Ishikawa (cell line): ENCODE data around the gene SEMA4C.

ENCODE experiments used
- CEBPB ChIP-seq: IDR thresholded peaks from 2 replicates; pipeline ENCODE4 v1.6.1; 2012
- CREB1 ChIP-seq: IDR thresholded peaks from 2 replicates; pipeline ENCODE4 v1.6.1; 2012; ENCODE audit warnings: low read depth
- EGR1 ChIP-seq: IDR thresholded peaks from 2 replicates; pipeline ENCODE4 v1.6.1; 2012
- EP300 ChIP-seq: IDR thresholded peaks from 2 replicates; pipeline ENCODE4 v1.6.1; 2012; ENCODE audit warnings: borderline replicate concordance
- FOXM1 ChIP-seq: IDR thresholded peaks from 2 replicates; pipeline ENCODE4 v1.6.1; 2012; ENCODE audit warnings: low read depth, borderline replicate concordance
- NFIC ChIP-seq: IDR thresholded peaks from 2 replicates; pipeline ENCODE4 v1.6.1; 2012
- RAD21 ChIP-seq: IDR thresholded peaks from 2 replicates; pipeline ENCODE4 v1.6.1; 2012; ENCODE audit warnings: low read depth
- TAF1 ChIP-seq: IDR thresholded peaks from 2 replicates; pipeline ENCODE4 v1.6.1; 2012; ENCODE audit warnings: low read depth, mild to moderate bottlenecking
- TCF12 ChIP-seq: IDR thresholded peaks from 2 replicates; pipeline ENCODE4 v1.6.1; 2012; ENCODE audit warnings: low read depth
- TEAD4 ChIP-seq: IDR thresholded peaks from 2 replicates; pipeline ENCODE4 v1.6.1; 2012
- YY1 ChIP-seq: IDR thresholded peaks from 2 replicates; pipeline ENCODE4 v1.6.1; 2012; ENCODE audit warnings: low read depth
- ZBTB7A ChIP-seq: IDR thresholded peaks from 2 replicates; pipeline ENCODE4 v1.6.1; 2012; ENCODE audit warnings: low read depth
- TF ChIP-seq, protein P1 (sequence below): IDR thresholded peaks from 2 replicates; pipeline ENCODE4 v1.6.1; 2012
- TF ChIP-seq, protein P2 (sequence below): IDR thresholded peaks from 2 replicates; pipeline ENCODE4 v1.6.1; 2012
- TF ChIP-seq, protein P3 (sequence below): IDR thresholded peaks from 2 replicates; pipeline ENCODE4 v1.6.1; 2012; ENCODE audit warnings: low read depth, mild to moderate bottlenecking

The SEMA4C gene

DNA sequence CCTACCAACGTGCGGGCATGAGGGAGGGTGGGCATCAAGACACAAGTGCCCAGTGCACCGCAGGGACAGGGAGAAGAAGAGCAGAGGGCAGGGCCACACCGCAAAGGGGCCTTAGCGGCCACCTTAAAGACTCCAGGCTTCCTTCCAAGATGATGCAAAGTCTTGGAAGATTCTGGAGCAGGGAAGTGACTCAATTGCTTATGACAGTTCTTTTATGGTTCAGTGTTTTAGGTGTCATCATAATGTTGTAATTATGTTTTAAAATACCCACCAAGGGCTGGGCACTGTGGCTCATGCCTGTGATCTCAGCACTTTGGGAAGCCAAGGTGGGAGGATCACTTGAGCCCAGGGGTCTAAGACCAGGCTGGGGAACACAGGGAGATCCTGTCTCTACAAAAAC is 44.5 kb upstream of the SEMA4C start:
- TF ChIP-seq EP300, result no peak
- TF ChIP-seq, protein P1, sequence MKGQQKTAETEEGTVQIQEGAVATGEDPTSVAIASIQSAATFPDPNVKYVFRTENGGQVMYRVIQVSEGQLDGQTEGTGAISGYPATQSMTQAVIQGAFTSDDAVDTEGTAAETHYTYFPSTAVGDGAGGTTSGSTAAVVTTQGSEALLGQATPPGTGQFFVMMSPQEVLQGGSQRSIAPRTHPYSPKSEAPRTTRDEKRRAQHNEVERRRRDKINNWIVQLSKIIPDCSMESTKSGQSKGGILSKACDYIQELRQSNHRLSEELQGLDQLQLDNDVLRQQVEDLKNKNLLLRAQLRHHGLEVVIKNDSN, result no peak
- TF ChIP-seq ZBTB7A, result no peak
- TF ChIP-seq RAD21, result no peak
- TF ChIP-seq NFIC, result no peak
- TF ChIP-seq TAF1, result no peak
- no peak for TF ChIP-seq YY1

DNA sequence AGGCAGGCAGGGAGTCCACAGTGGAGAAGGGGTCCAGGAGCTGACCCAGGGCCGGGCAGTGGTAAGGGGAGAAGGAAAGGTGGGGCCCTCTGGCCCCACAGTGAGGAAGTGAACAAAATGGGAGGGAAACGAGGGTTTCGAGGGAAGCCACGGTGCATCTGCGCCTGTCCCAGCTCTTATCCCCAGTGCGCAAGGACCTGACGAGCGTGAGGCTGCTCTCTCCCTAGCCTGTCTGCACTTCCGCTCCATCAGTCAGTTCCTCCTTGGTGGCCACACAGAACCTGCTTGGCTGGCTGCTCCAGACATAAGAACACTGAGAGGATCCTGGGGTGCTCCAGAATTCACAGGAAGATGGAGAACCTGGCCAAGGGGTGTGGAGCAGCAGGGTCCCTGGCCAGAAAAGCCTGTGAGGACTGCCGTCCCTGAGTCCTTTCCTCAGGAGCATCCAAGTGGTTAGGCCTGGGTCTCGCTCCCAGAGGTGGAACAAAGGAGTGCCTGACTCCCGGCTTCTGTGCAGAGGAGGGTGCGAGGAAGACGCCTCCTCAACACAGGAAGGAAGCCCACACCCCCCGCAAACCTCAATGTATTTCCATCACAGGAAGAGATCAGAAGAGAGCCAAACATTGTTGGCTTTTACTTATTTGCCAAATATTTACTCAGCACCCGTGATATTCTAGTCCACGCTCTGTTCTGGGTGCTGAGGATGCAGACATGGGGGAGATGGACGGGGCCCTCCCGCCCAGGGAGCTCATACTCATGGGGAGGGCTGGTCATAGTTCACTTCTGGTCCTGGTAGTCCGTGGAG is 43.7 kb upstream of the SEMA4C start:
- TF ChIP-seq RAD21, result no peak
- no peak for TF ChIP-seq EP300
- no peak for TF ChIP-seq CREB1
- no peak for TF ChIP-seq EGR1
- no peak for TF ChIP-seq TCF12
- no peak for TF ChIP-seq YY1

DNA sequence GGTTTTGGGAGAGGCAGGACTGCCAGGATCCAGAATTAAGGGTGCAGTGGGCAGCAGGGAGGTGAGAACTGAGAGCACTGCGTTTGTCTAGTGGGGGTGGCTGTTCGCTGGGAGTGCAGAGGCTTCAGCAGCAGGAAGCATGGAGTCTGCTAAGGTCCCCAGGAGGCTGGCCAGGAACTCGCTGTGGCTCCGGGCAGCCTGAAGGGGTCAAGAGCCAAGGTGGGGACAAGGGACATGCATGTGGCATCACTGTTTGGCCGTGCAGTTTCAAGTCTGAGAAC is 43.2 kb upstream of the SEMA4C start:
- TF ChIP-seq EGR1 (no peak), EP300 (no peak), TEAD4 (no peak), TAF1 (no peak), CREB1 (no peak), YY1 (no peak), NFIC (no peak), TCF12 (no peak), RAD21 (no peak), FOXM1 (no peak)
- TF ChIP-seq, protein P2, sequence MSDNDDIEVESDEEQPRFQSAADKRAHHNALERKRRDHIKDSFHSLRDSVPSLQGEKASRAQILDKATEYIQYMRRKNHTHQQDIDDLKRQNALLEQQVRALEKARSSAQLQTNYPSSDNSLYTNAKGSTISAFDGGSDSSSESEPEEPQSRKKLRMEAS, result no peak
- TF ChIP-seq, protein P3, sequence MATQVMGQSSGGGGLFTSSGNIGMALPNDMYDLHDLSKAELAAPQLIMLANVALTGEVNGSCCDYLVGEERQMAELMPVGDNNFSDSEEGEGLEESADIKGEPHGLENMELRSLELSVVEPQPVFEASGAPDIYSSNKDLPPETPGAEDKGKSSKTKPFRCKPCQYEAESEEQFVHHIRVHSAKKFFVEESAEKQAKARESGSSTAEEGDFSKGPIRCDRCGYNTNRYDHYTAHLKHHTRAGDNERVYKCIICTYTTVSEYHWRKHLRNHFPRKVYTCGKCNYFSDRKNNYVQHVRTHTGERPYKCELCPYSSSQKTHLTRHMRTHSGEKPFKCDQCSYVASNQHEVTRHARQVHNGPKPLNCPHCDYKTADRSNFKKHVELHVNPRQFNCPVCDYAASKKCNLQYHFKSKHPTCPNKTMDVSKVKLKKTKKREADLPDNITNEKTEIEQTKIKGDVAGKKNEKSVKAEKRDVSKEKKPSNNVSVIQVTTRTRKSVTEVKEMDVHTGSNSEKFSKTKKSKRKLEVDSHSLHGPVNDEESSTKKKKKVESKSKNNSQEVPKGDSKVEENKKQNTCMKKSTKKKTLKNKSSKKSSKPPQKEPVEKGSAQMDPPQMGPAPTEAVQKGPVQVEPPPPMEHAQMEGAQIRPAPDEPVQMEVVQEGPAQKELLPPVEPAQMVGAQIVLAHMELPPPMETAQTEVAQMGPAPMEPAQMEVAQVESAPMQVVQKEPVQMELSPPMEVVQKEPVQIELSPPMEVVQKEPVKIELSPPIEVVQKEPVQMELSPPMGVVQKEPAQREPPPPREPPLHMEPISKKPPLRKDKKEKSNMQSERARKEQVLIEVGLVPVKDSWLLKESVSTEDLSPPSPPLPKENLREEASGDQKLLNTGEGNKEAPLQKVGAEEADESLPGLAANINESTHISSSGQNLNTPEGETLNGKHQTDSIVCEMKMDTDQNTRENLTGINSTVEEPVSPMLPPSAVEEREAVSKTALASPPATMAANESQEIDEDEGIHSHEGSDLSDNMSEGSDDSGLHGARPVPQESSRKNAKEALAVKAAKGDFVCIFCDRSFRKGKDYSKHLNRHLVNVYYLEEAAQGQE, result no peak

DNA sequence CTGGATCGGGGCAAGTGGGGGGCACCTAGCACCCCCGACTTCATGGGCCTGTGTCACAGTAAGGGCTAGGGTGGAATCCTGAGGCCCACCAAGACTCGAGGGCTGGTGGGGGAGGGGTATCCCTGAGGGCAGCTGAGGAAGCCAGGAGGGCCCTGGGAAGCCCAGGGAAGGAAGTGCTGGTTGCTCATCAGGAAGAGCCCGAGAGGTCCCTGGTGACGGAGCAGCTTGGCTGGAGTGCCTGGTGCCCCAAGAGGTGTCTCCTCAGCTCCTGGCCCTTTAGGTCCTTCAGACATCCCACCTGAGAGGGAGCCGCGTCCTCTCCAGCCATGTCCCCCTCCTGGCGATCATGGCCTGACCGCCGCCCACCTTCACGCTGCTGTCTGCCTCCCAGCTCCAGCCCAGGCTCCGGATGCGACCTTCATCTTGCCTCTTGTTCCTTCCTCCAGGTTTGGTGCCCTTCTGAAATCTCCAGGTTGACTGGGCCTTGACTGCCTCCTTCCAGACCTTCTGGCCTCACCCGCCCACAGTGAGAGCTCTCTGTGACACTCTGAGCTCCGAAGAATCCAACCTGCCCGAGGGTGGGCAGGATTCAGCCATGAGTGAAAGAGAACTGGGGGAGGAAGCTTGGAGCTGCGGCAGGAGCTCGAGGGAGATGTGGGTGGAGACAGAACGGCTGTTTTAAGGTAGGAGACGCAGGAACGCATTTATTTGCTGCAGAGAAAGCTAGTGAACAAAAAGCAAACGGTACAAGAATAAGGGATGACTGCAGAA is 42.7 kb upstream of the SEMA4C start:
- TF ChIP-seq FOXM1 (no peak), YY1 (no peak), CEBPB (no peak), EGR1 (no peak), TCF12 (no peak), CREB1 (no peak), EP300 (no peak), TAF1 (no peak), NFIC (no peak), TEAD4 (no peak), RAD21 (no peak), ZBTB7A (no peak)
- TF ChIP-seq, protein P3, result no peak
- TF ChIP-seq, protein P1, result no peak
- TF ChIP-seq, protein P2, result no peak

DNA sequence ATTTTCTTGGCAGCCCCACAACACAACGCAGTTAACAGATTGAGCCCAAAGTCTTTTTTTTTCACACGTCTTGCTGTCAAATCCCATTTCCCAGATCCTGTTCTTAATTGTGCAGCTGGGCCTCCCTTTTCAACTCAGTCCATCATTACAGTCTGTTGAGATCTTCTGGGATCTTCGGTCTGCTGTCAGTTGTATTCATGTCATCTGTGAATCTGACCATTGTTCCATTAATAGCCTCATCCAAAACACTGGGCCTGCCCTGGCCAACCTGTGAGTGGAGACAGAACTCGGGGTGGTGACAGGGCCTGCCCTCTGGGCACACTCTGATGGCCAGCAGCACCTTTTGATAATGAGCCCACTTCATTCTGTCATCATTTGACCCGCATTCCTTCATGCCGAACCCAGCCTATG is 39.7 kb upstream of the SEMA4C start:
- TF ChIP-seq, protein P3, result no peak
- TF ChIP-seq RAD21 (no peak), CREB1 (no peak), EP300 (no peak), CEBPB (no peak), NFIC (no peak), TEAD4 (no peak), FOXM1 (no peak), TAF1 (no peak), EGR1 (no peak)
- TF ChIP-seq, protein P1, result no peak
